Measurements from ENCODE around the gene OGFOD1. TPM values are rescaled to one million over a fixed set of nuclear protein-coding genes. Genes with fewer than 3 reads are reported as not detected.

OGFOD1 gene
- total RNA-seq, 4 donors from 2014 or later: 28.4 to 75.3 (median 58.7) TPM

DNA sequence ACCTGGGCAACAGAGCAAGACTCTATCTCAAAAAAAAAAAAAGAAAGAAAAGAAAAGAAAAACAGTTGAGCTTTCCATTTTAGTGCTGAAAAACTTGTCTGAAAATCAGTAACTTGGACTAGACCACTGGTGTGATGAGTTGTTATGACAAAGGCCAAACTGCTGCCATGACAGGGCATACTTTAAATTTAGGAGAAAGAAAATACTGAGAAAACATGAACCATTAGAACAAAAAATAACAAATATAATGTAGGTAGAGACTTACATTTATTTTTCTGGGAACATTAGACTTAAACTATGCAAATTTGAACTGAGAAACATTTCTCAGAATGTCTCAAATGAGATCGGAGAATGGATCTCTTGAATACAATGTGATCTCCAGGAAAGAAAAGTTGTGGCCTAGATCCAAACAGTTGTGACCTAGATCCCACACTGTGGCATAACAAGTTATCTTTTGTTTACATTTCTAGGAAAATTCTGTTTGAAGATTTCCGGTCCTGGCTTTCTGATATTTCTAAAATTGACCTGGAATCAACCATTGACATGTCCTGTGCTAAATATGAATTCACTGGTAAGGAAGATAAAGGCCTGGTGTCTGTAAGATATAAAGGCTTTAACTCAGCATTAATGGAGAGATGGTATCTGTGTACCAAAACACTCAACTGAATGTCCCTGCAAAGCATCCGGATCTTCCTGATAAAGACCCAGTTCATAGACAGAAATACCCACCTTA, 10.9 kb downstream of the OGFOD1 start:
- Histone ChIP-seq H3K4me3 (replicated peaks in 1 of 3) (no peak overlapping the region), H3K4me1 (no peaks in the 10 kb centered on the region), H3K27me3 (no peaks in the 10 kb centered on the region), H3K36me3 (peaks cover 20 to 21% of the 10 kb centered on the region in 2 donors), H3K9me3 (no peaks in the 10 kb centered on the region), H3K27ac (no peak overlapping the region)
- no peak for DNase-seq
- WGBS, 2 donors: 88 to 89% methylated on average over 3 of the region's 3 CpGs
- intact Hi-C loops (cut with DNase I): no loop called here
- no peak for TF ChIP-seq CTCF (IDR thresholded peaks at IDR 0.05)
- TF ChIP-seq POLR2A (IDR thresholded peaks at IDR 0.05): no peak

- DNase-seq: no peak
- Histone ChIP-seq H3K4me1 (no peaks in the 10 kb centered on the region), H3K36me3 (peaks cover 23 to 28% of the 10 kb centered on the region in 2 donors), H3K4me3 (replicated peaks in 1 of 3) (no peak overlapping the region), H3K9me3 (no peaks in the 10 kb centered on the region), H3K27me3 (no peaks in the 10 kb centered on the region), H3K27ac (no peak overlapping the region)
- TF ChIP-seq CTCF (IDR thresholded peaks at IDR 0.05) (no peak), POLR2A (IDR thresholded peaks at IDR 0.05) (no peak)
- intact Hi-C loops (cut with DNase I): no loop called here
- WGBS, 2 donors: 93 to 94% methylated on average over 6 of the region's 6 CpGs
Measured at GRCh38 chr16:56463153-56463552, 11.8 kb downstream of the OGFOD1 start.

DNA sequence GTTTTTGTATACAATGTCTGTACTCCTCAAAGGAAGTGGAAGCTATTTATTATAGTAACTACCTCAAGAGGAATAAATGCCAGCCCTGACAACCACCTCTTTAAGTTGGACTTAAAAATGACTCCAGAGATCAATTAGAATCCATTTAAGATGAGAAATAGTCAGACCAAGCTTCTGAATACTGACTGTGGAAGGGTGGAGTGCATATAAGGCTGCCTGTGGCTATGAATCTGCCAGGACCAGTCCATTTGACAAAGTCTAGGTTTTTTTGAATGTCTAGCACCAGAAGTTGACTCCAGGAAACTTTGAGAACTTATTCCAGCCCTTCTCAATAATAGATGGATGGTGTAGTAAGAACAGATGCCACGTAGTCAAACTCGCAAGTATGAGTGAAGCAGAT, 15.0 kb downstream of the OGFOD1 start:
- Histone ChIP-seq H3K36me3 (peaks cover 41 to 49% of the 10 kb centered on the region in 2 donors), H3K9me3 (no peaks in the 10 kb centered on the region), H3K4me1 (no peaks in the 10 kb centered on the region), H3K27ac (no peak overlapping the region), H3K27me3 (no peaks in the 10 kb centered on the region), H3K4me3 (replicated peaks in 1 of 3) (no peak overlapping the region)
- intact Hi-C loops (cut with DNase I): no loop called here
- 98% methylated on average over 2 of the region's 2 CpGs for WGBS, 2 donors
- DNase-seq: no peak
- TF ChIP-seq CTCF (IDR thresholded peaks at IDR 0.05) (no peak), POLR2A (IDR thresholded peaks at IDR 0.05) (no peak)

- no peaks in the 10 kb centered on the region for H3K27me3 ChIP-seq
- peaks cover 52 to 63% of the 10 kb centered on the region in 2 donors for H3K36me3 ChIP-seq
- TF ChIP-seq CTCF (IDR thresholded peaks at IDR 0.05) (no peak), POLR2A (IDR thresholded peaks at IDR 0.05) (no peak)
- H3K27ac ChIP-seq: no peak overlapping the region
- no peak overlapping the region for H3K4me3 ChIP-seq (replicated peaks in 1 of 3)
- intact Hi-C loops (cut with DNase I): no loop called here
- DNase-seq: no peak
- H3K9me3 ChIP-seq: no peaks in the 10 kb centered on the region
- no peaks in the 10 kb centered on the region for H3K4me1 ChIP-seq
Measured at GRCh38 chr16:56468800-56469199, 17.4 kb downstream of the OGFOD1 start.

GRCh38 chr16:56469748-56470147, 18.4 kb downstream of the OGFOD1 start:
- 95 to 98% methylated on average over 7 of the region's 7 CpGs for WGBS, 2 donors
- Histone ChIP-seq H3K27me3 (no peaks in the 10 kb centered on the region), H3K27ac (no peak overlapping the region), H3K4me3 (replicated peaks in 1 of 3) (no peak overlapping the region), H3K36me3 (peaks cover 53 to 68% of the 10 kb centered on the region in 2 donors), H3K4me1 (no peaks in the 10 kb centered on the region), H3K9me3 (no peaks in the 10 kb centered on the region)
- DNase-seq: no peak
- no peak for TF ChIP-seq CTCF (IDR thresholded peaks at IDR 0.05)
- TF ChIP-seq POLR2A (IDR thresholded peaks at IDR 0.05): no peak
- intact Hi-C loops (cut with DNase I): no loop called here
